Immature natural killer cell (primary cell): ENCODE data around the gene PPP3CA. TPM values are rescaled to one million over a fixed set of nuclear protein-coding genes. Genes with fewer than 3 reads are reported as not detected.

Experiments
- DNase-seq, 3 donors: peaks; one replicate each; pipeline ENCODE4 v3.0.0; 2022; ENCODE audit warnings: mixed read lengths in 1 of 3
- H3K27ac Mint-ChIP-seq, 6 donors: one replicate each; pipeline ENCODE4 v1.8.0; 2020; ENCODE audit warnings: mixed read lengths in 6 of 6, mild to moderate bottlenecking in 5 of 6, inconsistent platforms in 4 of 6, moderate library complexity in 3 of 6
- H3K27me3 Mint-ChIP-seq, 3 donors: one replicate each; pipeline ENCODE4 v1.8.0; 2020 to 2021; ENCODE audit warnings: low read depth in 3 of 3, mild to moderate bottlenecking in 3 of 3, mixed read lengths in 3 of 3, moderate library complexity in 3 of 3, inconsistent platforms in 1 of 3
- H3K36me3 Mint-ChIP-seq, 3 donors: one replicate each; pipeline ENCODE4 v1.8.0; 2020; ENCODE audit warnings: mixed read lengths in 3 of 3, inconsistent platforms in 2 of 3, mild to moderate bottlenecking in 2 of 3
- H3K4me1 Mint-ChIP-seq, 2 donors: one replicate each; pipeline ENCODE4 v1.8.0; 2020; ENCODE audit warnings: inconsistent platforms in 2 of 2, mild to moderate bottlenecking in 2 of 2, mixed read lengths in 2 of 2, moderate library complexity in 1 of 2
- H3K4me3 Mint-ChIP-seq, 5 donors: one replicate each; pipeline ENCODE4 v1.8.0; 2020; ENCODE audit warnings: mild to moderate bottlenecking in 5 of 5, mixed read lengths in 5 of 5, inconsistent platforms in 3 of 5, moderate library complexity in 3 of 5
- H3K9me3 Mint-ChIP-seq, 6 donors: one replicate each; pipeline ENCODE4 v1.8.0; 2020; ENCODE audit warnings: mild to moderate bottlenecking in 6 of 6, mixed read lengths in 6 of 6, inconsistent platforms in 4 of 6, moderate library complexity in 3 of 6
- polyA plus RNA-seq, 3 donors: library from polyadenylated mRNA; unstranded; fragments of 300-500 nt; fragmentation: Illumina TruSeq; gene quantifications; one replicate each; pipeline ENCODE4 v1.2.3, GENCODE V29; 2021

Gene PPP3CA
- polyA plus RNA-seq, 3 donors from 2014 or later: 9.4 to 13.6 (median 10.8) TPM

- H3K4me3 Mint-ChIP-seq: no peak overlapping the region
- DNase-seq: no peak
- no peaks in the 10 kb centered on the region for H3K9me3 Mint-ChIP-seq
- H3K27ac Mint-ChIP-seq: no peak overlapping the region
- peaks cover 0 to 2% (median 2%) of the 10 kb centered on the region in 3 donors for H3K27me3 Mint-ChIP-seq
- peaks cover 2 to 6% (median 3%) of the 10 kb centered on the region in 3 donors for H3K36me3 Mint-ChIP-seq
- H3K4me1 Mint-ChIP-seq: peaks cover 36 to 90% of the 10 kb centered on the region in 2 donors
These were observed 31.5 kb downstream of the PPP3CA start for GRCh38 chr4:101315786-101316185.

GRCh38 chr4:101315041-101315440 is 32.3 kb downstream of the PPP3CA start:
- Mint-ChIP-seq H3K4me1 (peaks cover 31 to 91% of the 10 kb centered on the region in 2 donors), H3K27me3 (peaks cover 0 to 2% (median 2%) of the 10 kb centered on the region in 3 donors), H3K4me3 (no peak overlapping the region), H3K27ac (peak overlapping the region in 1 of 6 donors; percentile 1), H3K9me3 (no peaks in the 10 kb centered on the region), H3K36me3 (peaks cover 2 to 6% (median 3%) of the 10 kb centered on the region in 3 donors)
- no peak for DNase-seq

DNA sequence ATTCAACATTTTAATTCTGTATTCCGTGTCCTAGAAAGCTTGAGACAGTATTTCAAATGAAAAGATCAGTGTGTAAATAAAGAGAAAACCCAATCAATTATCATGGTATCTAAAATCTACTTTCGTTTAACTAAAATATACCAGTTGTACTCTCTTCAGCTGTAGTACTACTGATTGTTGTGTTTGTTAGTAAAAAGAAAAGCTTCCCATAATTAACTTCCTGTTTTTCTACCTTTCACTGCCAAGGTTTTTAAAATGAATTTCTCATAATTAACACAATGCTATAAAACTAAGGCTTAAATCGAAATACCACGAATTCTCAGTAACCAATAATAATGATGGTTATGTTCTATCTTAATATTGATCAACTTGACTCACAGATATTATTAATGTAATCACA is 37.4 kb downstream of the PPP3CA start:
- H3K4me3 Mint-ChIP-seq: no peak overlapping the region
- peaks cover 0 to 2% (median 1%) of the 10 kb centered on the region in 3 donors for H3K27me3 Mint-ChIP-seq
- peak overlapping the region in 1 of 6 donors; percentile 35 for H3K27ac Mint-ChIP-seq
- DNase-seq: no peak
- H3K9me3 Mint-ChIP-seq: no peaks in the 10 kb centered on the region
- H3K4me1 Mint-ChIP-seq: peaks cover 56 to 91% of the 10 kb centered on the region in 2 donors
- H3K36me3 Mint-ChIP-seq: no peaks in the 10 kb centered on the region

DNA sequence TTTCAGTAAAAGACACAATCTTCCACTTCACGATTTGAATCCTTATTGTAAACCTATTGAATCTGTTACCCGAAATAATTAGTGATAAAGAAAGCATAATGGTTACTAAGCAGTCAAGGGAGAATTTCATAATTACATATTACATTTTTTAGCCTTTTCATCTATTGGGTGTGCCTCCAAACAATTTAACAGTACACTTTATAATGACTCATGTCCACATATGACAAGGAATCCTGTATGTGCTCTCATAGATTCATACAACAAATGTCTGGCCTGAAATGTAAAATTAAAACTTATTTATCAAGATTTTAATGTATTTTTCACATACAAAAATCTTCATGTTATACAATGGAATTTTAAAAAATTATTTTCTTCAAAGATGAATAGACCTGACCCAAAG is 39.4 kb downstream of the PPP3CA start:
- Mint-ChIP-seq H3K36me3 (no peaks in the 10 kb centered on the region), H3K4me1 (peaks cover 55 to 96% of the 10 kb centered on the region in 2 donors), H3K9me3 (no peaks in the 10 kb centered on the region), H3K27me3 (peaks cover 0 to 2% (median 1%) of the 10 kb centered on the region in 3 donors), H3K4me3 (peak overlapping the region in 3 of 5 donors; percentile 3 to 36 (median 30)), H3K27ac (no peak overlapping the region)
- DNase-seq: no peak

- Mint-ChIP-seq H3K36me3 (no peaks in the 10 kb centered on the region), H3K4me1 (peaks cover 56 to 100% of the 10 kb centered on the region in 2 donors), H3K9me3 (no peaks in the 10 kb centered on the region), H3K27ac (peak overlapping the region; percentile 17 to 89 (median 76)), H3K27me3 (peaks cover 0 to 2% (median 1%) of the 10 kb centered on the region in 3 donors), H3K4me3 (peak overlapping the region; percentile 51 to 81 (median 75))
- no peak for DNase-seq
These were observed 40.3 kb downstream of the PPP3CA start for GRCh38 chr4:101306764-101307615.

DNA sequence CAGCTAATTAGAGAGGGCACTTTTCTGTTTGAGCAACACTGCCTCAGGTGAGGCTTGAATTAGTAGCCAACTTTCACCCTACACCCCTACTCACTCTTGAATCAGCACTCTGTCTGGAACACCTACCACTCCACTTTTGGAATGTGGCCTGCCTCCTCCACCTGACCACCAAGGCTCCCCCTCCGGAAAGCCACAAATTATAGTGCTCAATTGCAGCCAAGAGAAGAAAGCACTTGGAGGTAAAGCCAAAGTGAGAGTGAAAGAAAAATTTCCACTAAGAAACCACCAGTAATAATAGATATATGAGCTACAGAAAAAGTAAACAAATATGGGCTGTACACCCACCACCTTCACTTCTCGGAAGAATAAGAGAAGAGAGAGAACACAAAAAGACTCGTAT is 41.1 kb downstream of the PPP3CA start:
- peak; percentile 16 to 29 (median 25) for DNase-seq
- Mint-ChIP-seq H3K27ac (peak overlapping the region; percentile 17 to 89 (median 79)), H3K4me1 (peaks cover 52 to 92% of the 10 kb centered on the region in 2 donors), H3K27me3 (peaks cover 0 to 1% (median 0%) of the 10 kb centered on the region in 3 donors), H3K9me3 (no peaks in the 10 kb centered on the region), H3K4me3 (peak overlapping the region; percentile 51 to 81 (median 75)), H3K36me3 (no peaks in the 10 kb centered on the region)

- Mint-ChIP-seq H3K27me3 (peaks cover 0 to 1% (median 0%) of the 10 kb centered on the region in 3 donors), H3K36me3 (no peaks in the 10 kb centered on the region), H3K27ac (peak overlapping the region in 1 of 6 donors; percentile 30), H3K9me3 (no peaks in the 10 kb centered on the region), H3K4me3 (peak overlapping the region in 2 of 5 donors; percentile 1 to 7), H3K4me1 (peaks cover 58 to 92% of the 10 kb centered on the region in 2 donors)
- DNase-seq: no peak
These were observed 42.4 kb downstream of the PPP3CA start for GRCh38 chr4:101304916-101305315.

GRCh38 chr4:101299899-101300540 is 47.3 kb downstream of the PPP3CA start:
- Mint-ChIP-seq H3K4me3 (peak overlapping the region in 2 of 5 donors; percentile 8 to 32), H3K27me3 (no peaks in the 10 kb centered on the region), H3K4me1 (peaks cover 35 to 84% of the 10 kb centered on the region in 2 donors), H3K9me3 (no peaks in the 10 kb centered on the region), H3K27ac (peak overlapping the region in 3 of 6 donors; percentile 4 to 46 (median 28)), H3K36me3 (no peaks in the 10 kb centered on the region)
- DNase-seq: no peak

DNA sequence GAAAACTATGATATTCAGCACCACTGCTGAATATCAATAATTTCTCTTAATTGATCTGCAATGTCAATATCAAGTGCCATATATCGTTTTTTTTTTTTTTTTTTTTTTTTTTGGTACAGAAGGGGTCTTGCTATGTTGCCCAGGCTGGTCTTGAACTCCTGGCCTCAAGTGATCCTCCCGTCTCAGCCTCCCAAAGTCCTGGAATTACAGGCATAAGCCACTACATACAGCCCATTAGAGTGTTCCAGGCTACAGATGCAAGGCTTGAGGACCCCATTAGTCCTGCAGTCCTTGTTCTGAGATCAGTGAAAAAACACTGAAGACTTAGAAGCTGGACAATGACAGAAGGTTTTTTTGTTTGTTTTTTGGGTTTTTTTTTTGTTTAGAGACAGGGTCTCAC is 48.3 kb downstream of the PPP3CA start:
- DNase-seq: no peak
- Mint-ChIP-seq H3K27me3 (no peaks in the 10 kb centered on the region), H3K27ac (no peak overlapping the region), H3K9me3 (no peaks in the 10 kb centered on the region), H3K36me3 (no peaks in the 10 kb centered on the region), H3K4me1 (peaks cover 36 to 83% of the 10 kb centered on the region in 2 donors), H3K4me3 (no peak overlapping the region)

DNA sequence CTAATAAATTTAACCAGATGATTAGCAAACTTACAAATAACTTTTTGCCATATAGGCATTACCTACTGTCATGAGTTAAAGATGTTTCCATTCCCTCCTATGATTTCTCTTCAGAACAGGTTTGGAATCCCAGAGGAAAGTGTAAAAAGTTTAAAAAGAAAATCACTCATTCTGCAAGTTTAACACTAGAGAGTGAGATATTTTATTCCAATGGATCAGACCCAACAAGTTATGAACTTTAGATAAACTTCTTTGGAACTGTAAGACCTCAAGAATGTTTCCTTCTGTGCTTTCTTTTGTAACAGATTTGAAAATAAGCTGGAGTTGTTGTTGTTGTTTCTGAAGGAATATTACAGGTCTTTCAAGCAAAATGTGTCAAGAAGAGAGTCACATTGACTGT is 51.6 kb downstream of the PPP3CA start:
- peak overlapping the region in 1 of 6 donors; percentile 13 for H3K27ac Mint-ChIP-seq
- peaks cover 0 to 3% (median 0%) of the 10 kb centered on the region in 3 donors for H3K36me3 Mint-ChIP-seq
- H3K4me3 Mint-ChIP-seq: peak overlapping the region in 1 of 5 donors; percentile 11
- peaks cover 60 to 91% of the 10 kb centered on the region in 2 donors for H3K4me1 Mint-ChIP-seq
- no peak for DNase-seq
- H3K27me3 Mint-ChIP-seq: peaks cover 0 to 2% (median 0%) of the 10 kb centered on the region in 3 donors
- H3K9me3 Mint-ChIP-seq: no peaks in the 10 kb centered on the region

GRCh38 chr4:101294597-101294996 is 52.7 kb downstream of the PPP3CA start:
- Mint-ChIP-seq H3K27ac (no peak overlapping the region), H3K36me3 (peaks cover 0 to 3% (median 0%) of the 10 kb centered on the region in 3 donors), H3K27me3 (peaks cover 0 to 3% (median 0%) of the 10 kb centered on the region in 3 donors), H3K9me3 (no peaks in the 10 kb centered on the region), H3K4me3 (peak overlapping the region in 4 of 5 donors; percentile 42 to 67 (median 56)), H3K4me1 (peaks cover 60 to 91% of the 10 kb centered on the region in 2 donors)
- DNase-seq: no peak

DNA sequence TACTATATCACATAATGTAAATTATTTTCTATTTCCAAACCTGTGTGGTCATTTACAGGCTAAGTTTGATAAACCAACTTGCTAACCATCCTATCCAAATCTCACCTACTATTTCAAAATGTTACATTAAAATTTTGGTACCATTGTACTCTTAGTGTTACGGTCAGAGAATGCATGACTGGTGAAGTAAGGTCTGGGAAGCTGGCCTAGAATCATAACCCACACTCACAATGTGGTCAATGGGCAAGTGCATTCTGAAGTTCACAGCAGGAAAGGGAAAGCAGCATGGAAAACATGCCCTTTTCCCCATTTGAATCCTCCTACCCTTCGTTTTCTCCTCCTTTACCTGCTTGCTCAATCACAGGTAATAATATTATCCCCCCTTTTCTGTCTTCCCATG is 54.4 kb downstream of the PPP3CA start:
- H3K4me1 Mint-ChIP-seq: peaks cover 66 to 91% of the 10 kb centered on the region in 2 donors
- no peak for DNase-seq
- peak overlapping the region in 3 of 6 donors; percentile 39 to 55 (median 51) for H3K27ac Mint-ChIP-seq
- no peaks in the 10 kb centered on the region for H3K9me3 Mint-ChIP-seq
- peaks cover 0 to 3% (median 0%) of the 10 kb centered on the region in 3 donors for H3K27me3 Mint-ChIP-seq
- H3K4me3 Mint-ChIP-seq: peak overlapping the region in 1 of 5 donors; percentile 37
- peaks cover 0 to 3% (median 0%) of the 10 kb centered on the region in 3 donors for H3K36me3 Mint-ChIP-seq

DNA sequence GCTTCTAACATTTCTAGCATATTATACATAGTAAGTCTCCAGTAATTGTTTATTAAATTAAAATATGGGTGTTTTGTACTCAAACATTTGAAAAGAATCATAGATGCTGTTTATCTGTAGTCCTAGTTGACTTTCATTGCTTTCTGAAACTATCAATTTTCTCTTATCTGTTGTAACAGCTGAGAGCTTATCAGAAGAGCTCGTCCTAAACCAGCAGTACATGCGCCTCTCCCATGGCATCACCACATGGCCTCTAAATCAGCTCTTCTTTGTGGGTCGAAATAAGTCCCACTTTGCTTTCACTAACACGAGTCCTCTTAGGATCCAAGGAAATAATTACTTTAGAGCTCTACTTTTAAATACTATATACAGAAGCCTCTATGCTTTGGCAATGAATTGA is 55.1 kb downstream of the PPP3CA start:
- H3K36me3 Mint-ChIP-seq: peaks cover 0 to 3% (median 0%) of the 10 kb centered on the region in 3 donors
- no peak for DNase-seq
- no peak overlapping the region for H3K4me3 Mint-ChIP-seq
- H3K9me3 Mint-ChIP-seq: no peaks in the 10 kb centered on the region
- peak overlapping the region in 1 of 6 donors; percentile 4 for H3K27ac Mint-ChIP-seq
- peaks cover 69 to 93% of the 10 kb centered on the region in 2 donors for H3K4me1 Mint-ChIP-seq
- peaks cover 0 to 3% (median 0%) of the 10 kb centered on the region in 3 donors for H3K27me3 Mint-ChIP-seq
